Spleen (tissue), 7 donors: ENCODE results near the gene SEPSECS.

Experiments used
- CTCF ChIP-seq, 11 experiments: fragments of 200-600 bp in 7 of 11; fragments of 450-650 bp in 4 of 11; sonication (generic) in 4 of 11; IDR thresholded peaks in 8 of 11; conservative IDR thresholded peaks in 3 of 11; 1 replicate in 7 of 11; 2 replicates in 4 of 11; pipeline versions ENCODE4 v1.4.0 to v1.8.0; 2016 to 2021; ENCODE audit warnings: antibody characterized with exemption in 11 of 11, inconsistent platforms in 4 of 11, mild to moderate bottlenecking in 1 of 11
- POLR2A ChIP-seq, 3 donors: fragments of 450-650 bp; IDR thresholded peaks; one replicate each; pipeline ENCODE4 v1.5.1; 2017; ENCODE audit warnings: antibody characterized with exemption in 3 of 3, mild to moderate bottlenecking in 1 of 3
- POLR2AphosphoS5 ChIP-seq, 3 donors: sonication (generic); formaldehyde crosslinking; IDR thresholded peaks; one replicate each; pipeline ENCODE4 v1.5.1; 2017; ENCODE audit warnings: antibody characterized with exemption in 3 of 3
- donor health status: DM: no; HTN: no; CAD: no; lungs with moderate emphysema.
- donor health status: DM: no; HTN: no; CAD: no.
- donor health status: DM: no; HTN: no; CAD: no.

GRCh38 chr4:25100710-25101109 is 59.5 kb downstream of the SEPSECS start:
- no peak for TF ChIP-seq CTCF (IDR thresholded peaks at IDR 0.05 in 8 of 11, conservative IDR thresholded peaks at IDR 0.05 in 3 of 11)
- TF ChIP-seq POLR2A (IDR thresholded peaks at IDR 0.05), result no peak
- no peak for TF ChIP-seq POLR2AphosphoS5 (IDR thresholded peaks at IDR 0.05)
